Esophagus squamous epithelium (tissue), 4 donors: ENCODE measurements around the gene CSHL1.

Experiments used
- POLR2A ChIP-seq, 4 donors: fragments of 450-650 bp; IDR thresholded peaks; one replicate each; pipeline ENCODE4 v1.6.1; 2017; ENCODE audit warnings: antibody characterized with exemption in 4 of 4, mild to moderate bottlenecking in 4 of 4, moderate library complexity in 3 of 4
- TF ChIP-seq, protein P1 (sequence below), 6 experiments: fragments of 450-650 bp in 4 of 6; fragments of 200-600 bp in 2 of 6; sonication (generic) in 2 of 6; IDR thresholded peaks; one replicate each; pipeline ENCODE4 v1.5.1; 2016 to 2019; ENCODE audit warnings: antibody characterized with exemption in 6 of 6, mild to moderate bottlenecking in 4 of 6, moderate library complexity in 4 of 6

DNA sequence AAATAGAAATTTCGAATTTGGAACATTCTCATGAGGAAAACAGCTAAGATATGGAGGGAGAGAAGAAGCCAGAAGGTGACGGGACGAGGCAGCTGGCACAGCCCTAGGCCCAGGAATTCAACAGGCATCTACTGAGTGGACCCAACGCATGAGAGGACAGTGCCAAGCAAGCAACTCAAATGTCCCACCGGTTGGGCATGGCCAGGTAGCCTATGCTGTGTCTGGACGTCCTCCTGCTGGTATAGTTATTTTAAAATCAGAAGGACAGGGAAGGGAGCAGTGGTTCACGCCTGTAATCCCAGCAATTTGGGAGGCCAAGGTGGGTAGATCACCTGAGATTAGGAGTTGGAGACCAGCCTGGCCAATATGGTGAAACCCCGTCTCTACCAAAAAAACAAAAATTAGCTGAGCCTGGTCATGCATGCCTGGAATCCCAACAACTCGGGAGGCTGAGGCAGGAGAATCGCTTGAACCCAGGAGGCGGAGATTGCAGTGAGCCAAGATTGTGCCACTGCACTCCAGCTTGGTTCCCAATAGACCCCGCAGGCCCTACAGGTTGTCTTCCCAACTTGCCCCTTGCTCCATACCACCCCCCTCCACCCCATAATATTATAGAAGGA, 5.6 kb upstream of the CSHL1 start:
- TF ChIP-seq, protein P1, sequence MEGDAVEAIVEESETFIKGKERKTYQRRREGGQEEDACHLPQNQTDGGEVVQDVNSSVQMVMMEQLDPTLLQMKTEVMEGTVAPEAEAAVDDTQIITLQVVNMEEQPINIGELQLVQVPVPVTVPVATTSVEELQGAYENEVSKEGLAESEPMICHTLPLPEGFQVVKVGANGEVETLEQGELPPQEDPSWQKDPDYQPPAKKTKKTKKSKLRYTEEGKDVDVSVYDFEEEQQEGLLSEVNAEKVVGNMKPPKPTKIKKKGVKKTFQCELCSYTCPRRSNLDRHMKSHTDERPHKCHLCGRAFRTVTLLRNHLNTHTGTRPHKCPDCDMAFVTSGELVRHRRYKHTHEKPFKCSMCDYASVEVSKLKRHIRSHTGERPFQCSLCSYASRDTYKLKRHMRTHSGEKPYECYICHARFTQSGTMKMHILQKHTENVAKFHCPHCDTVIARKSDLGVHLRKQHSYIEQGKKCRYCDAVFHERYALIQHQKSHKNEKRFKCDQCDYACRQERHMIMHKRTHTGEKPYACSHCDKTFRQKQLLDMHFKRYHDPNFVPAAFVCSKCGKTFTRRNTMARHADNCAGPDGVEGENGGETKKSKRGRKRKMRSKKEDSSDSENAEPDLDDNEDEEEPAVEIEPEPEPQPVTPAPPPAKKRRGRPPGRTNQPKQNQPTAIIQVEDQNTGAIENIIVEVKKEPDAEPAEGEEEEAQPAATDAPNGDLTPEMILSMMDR (IDR thresholded peaks at IDR 0.05): no peak
- TF ChIP-seq POLR2A (IDR thresholded peaks at IDR 0.05): no peak
